GM18873 (cell line): Measurements from ENCODE around the gene P2RY14.
"Not testable (repeated sequence)": the region's sequence is repeated elsewhere in the genome, so short reads cannot be mapped to it uniquely, and the experiment has no call there.

Experiments
- ATAC-seq: cut with Tn5 transposase; IDR thresholded peaks from one replicate; pipeline ENCODE4 v1.9.1; 2021; ENCODE audit warnings: mild to moderate bottlenecking, moderate library complexity, moderate number of reproducible peaks; ENCODE audit not compliant: unreplicated experiment, low FRiP score

P2RY14 gene

GRCh38 chr3:151196434-151196833 lies 81.9 kb downstream of the P2RY14 start:
- no peak for ATAC-seq

GRCh38 chr3:151195826-151196225 lies 82.5 kb downstream of the P2RY14 start:
- no peak for ATAC-seq

- ATAC-seq, result no peak
These were observed 85.8 kb downstream of the P2RY14 start for GRCh38 chr3:151192545-151192944.

- ATAC-seq, result no peak
These were observed 87.2 kb downstream of the P2RY14 start for GRCh38 chr3:151191095-151191494.

- no peak for ATAC-seq
These were observed 95.1 kb downstream of the P2RY14 start for GRCh38 chr3:151183265-151183671.

GRCh38 chr3:151182349-151183079 lies 95.8 kb downstream of the P2RY14 start:
- no peak for ATAC-seq

- ATAC-seq, result no peak
These were observed 100.0 kb downstream of the P2RY14 start for GRCh38 chr3:151178208-151178845.

- ATAC-seq, result no peak
These were observed 102.4 kb downstream of the P2RY14 start for GRCh38 chr3:151175952-151176351.

GRCh38 chr3:151174351-151174750 lies 104.0 kb downstream of the P2RY14 start:
- ATAC-seq, result no peak

- peak; percentile 75 for ATAC-seq
These were observed 107.1 kb downstream of the P2RY14 start for GRCh38 chr3:151171145-151171757.

- not testable (repeated sequence) for ATAC-seq
These were observed 108.2 kb downstream of the P2RY14 start for GRCh38 chr3:151169948-151170679.

- no peak for ATAC-seq
These were observed 108.9 kb downstream of the P2RY14 start for GRCh38 chr3:151169262-151169947.

GRCh38 chr3:151168269-151169094 lies 109.9 kb downstream of the P2RY14 start:
- no peak for ATAC-seq

GRCh38 chr3:151166161-151166560 lies 112.2 kb downstream of the P2RY14 start:
- ATAC-seq, result no peak

- ATAC-seq, result no peak
These were observed 113.1 kb downstream of the P2RY14 start for GRCh38 chr3:151165226-151165625.
